Thoracic aorta (tissue), 2 donors: ENCODE measurements around the gene PNMA8B. TPM values are rescaled to one million over a fixed set of nuclear protein-coding genes. Genes with fewer than 3 reads are reported as not detected.

Experiments used
- ATAC-seq: fragments of 150-250 bp; one replicate; pipeline ENCODE4 v1.8.0; 2017; ENCODE audit warnings: low read depth; ENCODE audit not compliant: insufficient number of reproducible peaks, low FRiP score
- DNase-seq: peaks from one replicate; pipeline ENCODE4 v3.0.0-alpha.2; 2020; ENCODE audit warnings: low spot score
- H3K27ac ChIP-seq, 2 donors: fragments of 200-600 bp; sonication (generic); 1 replicate in 1 of 2; 2 replicates in 1 of 2; pipeline ENCODE4 v1.5.1; 2016; ENCODE audit warnings: mild to moderate bottlenecking in 2 of 2, moderate library complexity in 2 of 2
- H3K27me3 ChIP-seq: fragments of 200-600 bp; sonication (generic); replicated peaks from 2 replicates; pipeline ENCODE4 v1.6.0; 2016; ENCODE audit warnings: mild to moderate bottlenecking; ENCODE audit not compliant: insufficient read depth
- H3K36me3 ChIP-seq: fragments of 200-600 bp; sonication (generic); one replicate; pipeline ENCODE4 v1.5.1; 2016
- H3K4me1 ChIP-seq, 2 donors: fragments of 200-600 bp; sonication (generic); 1 replicate in 1 of 2; 2 replicates in 1 of 2; pipeline versions ENCODE4 v1.5.1 to v1.6.0; 2016; ENCODE audit warnings: low read depth in 2 of 2, mild to moderate bottlenecking in 1 of 2; ENCODE audit not compliant: control insufficient read depth in 1 of 2
- H3K4me3 ChIP-seq: fragments of 200-600 bp; sonication (generic); 2 replicates; pipeline ENCODE4 v1.5.1; 2016; ENCODE audit warnings: mild to moderate bottlenecking
- H3K9me3 ChIP-seq: fragments of 200-600 bp; sonication (generic); 2 replicates; pipeline ENCODE4 v1.5.1; 2016
- CTCF ChIP-seq: fragments of 200-600 bp; sonication (generic); IDR thresholded peaks from one replicate; pipeline ENCODE4 v1.5.1; 2019; ENCODE audit warnings: antibody characterized with exemption
- total RNA-seq, 2 donors: library from RNA; depleted of rRNA; stranded (reverse); fragments of >200 nt; gene quantifications; one replicate each; pipeline versions ENCODE4 v1.1.0 to v1.2.3, GENCODE V29; 2016

Gene PNMA8B
- total RNA-seq, 2 donors from 2014 or later, result 4.4 to 4.9 TPM

DNA sequence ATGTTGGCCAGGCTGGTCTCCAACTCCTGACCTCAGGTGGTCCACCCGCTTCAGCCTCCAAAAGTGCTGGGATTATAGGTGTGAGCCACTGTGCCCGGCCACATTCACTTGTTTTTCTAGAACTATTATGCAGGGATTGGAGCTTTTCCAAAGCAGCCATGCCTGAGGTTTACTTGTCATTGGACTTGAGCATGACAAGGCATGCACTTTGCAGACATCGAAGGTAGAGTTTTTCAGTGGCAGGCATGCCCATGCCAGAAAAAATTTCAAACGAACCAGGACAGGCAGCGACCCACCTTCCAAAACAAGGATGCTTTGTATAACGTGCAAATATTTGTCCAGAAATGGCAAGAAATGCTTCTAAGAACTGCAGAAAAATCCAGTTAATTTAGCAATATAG lies 42.0 kb downstream of the PNMA8B start:
- H3K27me3 ChIP-seq, result no peaks in the 10 kb centered on the region
- no peak overlapping the region for H3K4me3 ChIP-seq
- no peak for DNase-seq
- peaks cover 8 to 57% of the 10 kb centered on the region in 2 donors for H3K4me1 ChIP-seq
- peak overlapping the region; percentile 2 to 34 for H3K27ac ChIP-seq
- TF ChIP-seq CTCF, result no peak
- no peaks in the 10 kb centered on the region for H3K36me3 ChIP-seq
- H3K9me3 ChIP-seq, result no peaks in the 10 kb centered on the region
- no peak for ATAC-seq

DNA sequence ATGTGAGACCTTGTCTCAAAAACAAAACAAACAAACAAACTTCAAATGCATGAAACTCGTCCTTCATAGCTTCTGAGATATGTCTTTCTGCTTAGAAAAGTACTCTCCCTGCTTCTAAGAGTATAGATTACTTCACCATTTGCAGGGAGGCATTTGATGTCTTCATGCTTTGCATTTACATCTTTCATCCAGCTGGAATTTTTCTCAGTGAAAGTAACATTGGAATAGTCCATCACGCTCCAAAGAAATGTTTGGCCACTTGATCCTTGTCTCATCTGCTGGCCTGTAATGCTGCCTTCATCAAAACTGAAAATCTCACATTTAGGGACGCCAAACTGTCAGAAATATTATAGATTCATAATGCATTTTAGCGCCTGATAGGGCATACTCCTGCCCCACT lies 43.5 kb downstream of the PNMA8B start:
- no peak for ATAC-seq
- Histone ChIP-seq H3K27ac (peak overlapping the region; percentile 75 to 94), H3K9me3 (no peaks in the 10 kb centered on the region)

DNA sequence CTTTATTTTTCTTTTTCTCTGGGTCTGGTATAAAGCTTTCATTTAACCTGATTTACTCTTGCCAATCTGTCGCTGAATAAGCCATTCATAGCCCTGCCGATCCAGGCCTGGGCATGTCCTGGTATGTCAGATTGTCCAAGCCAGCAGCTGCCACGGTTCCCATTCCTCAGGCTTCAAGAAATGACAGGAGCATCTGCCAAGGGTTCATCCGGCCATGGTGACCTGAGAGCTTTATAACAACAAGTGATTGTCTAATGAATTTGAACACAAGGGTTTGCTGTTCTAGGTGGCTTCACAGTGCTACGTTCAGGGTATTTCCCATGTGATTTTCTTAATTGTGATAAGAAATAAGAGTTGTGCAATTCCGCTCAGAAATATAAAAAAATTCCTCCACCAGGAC lies 44.3 kb downstream of the PNMA8B start:
- H3K9me3 ChIP-seq, result no peaks in the 10 kb centered on the region
- no peak for ATAC-seq
- no peak overlapping the region for H3K4me3 ChIP-seq
- H3K27ac ChIP-seq, result peak overlapping the region; percentile 75 to 94
- no peaks in the 10 kb centered on the region for H3K36me3 ChIP-seq
- no peaks in the 10 kb centered on the region for H3K27me3 ChIP-seq
- TF ChIP-seq CTCF, result no peak
- peaks cover 8 to 66% of the 10 kb centered on the region in 2 donors for H3K4me1 ChIP-seq
- DNase-seq, result no peak

More for the DNA sequence above, 43.5 kb downstream of the PNMA8B start:
- Histone ChIP-seq H3K4me1 (peaks cover 8 to 67% of the 10 kb centered on the region in 2 donors), H3K4me3 (no peak overlapping the region), H3K27me3 (no peaks in the 10 kb centered on the region), H3K36me3 (no peaks in the 10 kb centered on the region)
- DNase-seq, result no peak
- no peak for TF ChIP-seq CTCF

DNA sequence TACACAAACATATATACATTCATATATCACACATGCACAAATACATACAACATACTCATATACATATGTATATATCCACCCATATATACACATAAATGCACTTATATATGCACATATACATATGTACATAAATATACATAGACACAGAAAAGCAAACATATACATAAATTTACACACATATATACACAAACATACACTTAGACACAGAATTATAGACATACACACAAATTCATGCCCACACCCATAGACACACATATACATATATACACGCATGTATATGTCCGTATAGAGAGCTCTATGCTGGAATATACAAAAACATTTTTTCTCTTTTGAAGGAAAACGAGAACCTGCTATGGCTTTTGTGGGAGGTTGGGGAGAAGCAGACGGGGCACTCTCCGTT lies 44.9 kb downstream of the PNMA8B start:
- Histone ChIP-seq H3K27me3 (no peaks in the 10 kb centered on the region), H3K4me3 (no peak overlapping the region), H3K27ac (peak overlapping the region; percentile 75 to 94), H3K4me1 (peaks cover 8 to 62% of the 10 kb centered on the region in 2 donors), H3K36me3 (no peaks in the 10 kb centered on the region), H3K9me3 (no peaks in the 10 kb centered on the region)
- no peak for TF ChIP-seq CTCF
- DNase-seq (no peak), ATAC-seq (no peak)

- H3K36me3 ChIP-seq, result no peaks in the 10 kb centered on the region
- no peaks in the 10 kb centered on the region for H3K27me3 ChIP-seq
- no peak for TF ChIP-seq CTCF
- peak overlapping the region; percentile 75 to 94 for H3K27ac ChIP-seq
- H3K9me3 ChIP-seq, result no peaks in the 10 kb centered on the region
- DNase-seq (no peak), ATAC-seq (no peak)
- H3K4me1 ChIP-seq, result peaks cover 8 to 64% of the 10 kb centered on the region in 2 donors
- H3K4me3 ChIP-seq, result no peak overlapping the region
Observed at GRCh38 chr19:46449228-46449627, 46.4 kb downstream of the PNMA8B start.
